HG02763 (cell line): Measurements from ENCODE around the gene DTNB.

Source experiments
- ATAC-seq: cut with Tn5 transposase; IDR thresholded peaks from one replicate; pipeline ENCODE4 v1.9.1; 2021; ENCODE audit warnings: mild to moderate bottlenecking, moderate library complexity; ENCODE audit not compliant: unreplicated experiment

DTNB gene

DNA sequence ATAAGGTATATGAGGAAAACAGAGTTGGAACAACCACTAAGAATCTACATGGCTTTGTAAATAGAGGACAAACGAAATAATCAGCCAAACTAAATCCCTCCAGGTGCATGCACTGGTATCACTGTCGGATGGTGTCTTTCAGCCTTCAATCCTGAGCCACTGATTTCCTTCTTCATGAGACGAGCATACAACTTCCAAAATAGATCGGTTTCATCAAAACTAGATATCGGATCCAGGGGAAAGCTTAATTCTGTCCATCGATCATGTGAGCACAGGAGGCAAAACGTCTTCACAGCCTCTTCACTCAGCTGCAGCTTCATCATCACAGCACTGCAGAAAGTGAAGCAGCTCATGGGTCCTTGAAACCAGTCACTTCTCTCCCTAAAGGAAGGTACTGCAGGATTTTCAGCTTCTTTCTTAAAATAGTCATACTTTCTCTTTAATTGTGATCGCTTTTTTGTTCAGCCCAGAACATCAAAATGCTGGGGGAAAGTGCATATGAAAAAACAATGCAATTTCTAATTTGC lies 80.5 kb downstream of the DTNB start:
- no peak for ATAC-seq

DNA sequence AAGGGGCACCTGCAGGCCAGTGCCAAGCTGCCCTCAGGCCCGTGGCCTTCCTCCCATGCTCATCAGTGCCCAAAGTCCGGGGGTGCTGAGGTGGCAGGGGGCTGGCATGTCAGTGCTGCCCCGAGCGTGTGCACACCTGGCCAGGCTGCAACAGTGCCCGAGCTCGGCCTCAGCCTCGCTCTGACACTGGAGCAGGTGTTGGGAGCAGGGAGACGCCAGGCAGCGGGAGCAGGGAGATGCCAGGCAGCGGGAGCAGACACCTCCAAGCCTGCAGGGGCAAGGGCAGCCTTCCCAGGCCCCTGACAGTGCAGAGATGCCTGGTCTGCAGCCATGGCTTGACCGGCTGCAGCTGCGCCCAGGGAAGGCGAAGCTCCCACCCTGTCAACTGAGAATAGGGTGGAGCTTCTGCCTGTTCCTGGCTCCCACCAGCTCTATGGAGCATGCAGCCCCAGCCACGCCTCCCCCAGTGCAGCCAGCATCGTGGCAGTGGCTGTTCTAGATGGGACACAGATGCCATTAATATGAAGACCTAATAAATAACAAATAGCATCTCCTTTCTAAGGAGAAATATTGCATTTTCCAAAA lies 82.4 kb downstream of the DTNB start:
- ATAC-seq: no peak

DNA sequence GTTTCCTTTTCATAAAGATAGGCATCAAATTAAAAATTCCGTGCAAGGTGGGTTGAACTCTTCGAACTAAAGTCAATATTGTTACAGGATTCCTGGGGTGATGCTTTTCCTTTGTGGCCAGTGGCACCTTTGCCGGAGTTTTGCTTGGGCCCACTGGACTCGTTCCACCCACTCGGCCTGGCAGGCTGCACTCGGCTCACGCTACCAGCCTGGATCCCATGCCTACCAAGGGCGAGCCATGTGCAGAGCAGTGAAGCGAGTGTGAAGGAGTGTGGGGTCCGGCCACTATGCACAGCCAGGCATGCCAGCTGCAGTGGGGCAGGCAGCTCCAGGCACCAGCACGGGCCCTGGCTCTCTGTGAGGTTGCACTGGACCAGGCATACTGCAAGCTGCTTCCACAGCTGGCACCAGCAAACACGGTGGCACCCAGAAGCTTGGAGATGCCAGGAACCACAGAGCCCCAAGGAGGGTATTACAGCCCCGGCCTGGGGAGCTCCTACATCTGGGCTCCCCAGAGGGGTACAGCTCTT lies 83.6 kb downstream of the DTNB start:
- no peak for ATAC-seq

DNA sequence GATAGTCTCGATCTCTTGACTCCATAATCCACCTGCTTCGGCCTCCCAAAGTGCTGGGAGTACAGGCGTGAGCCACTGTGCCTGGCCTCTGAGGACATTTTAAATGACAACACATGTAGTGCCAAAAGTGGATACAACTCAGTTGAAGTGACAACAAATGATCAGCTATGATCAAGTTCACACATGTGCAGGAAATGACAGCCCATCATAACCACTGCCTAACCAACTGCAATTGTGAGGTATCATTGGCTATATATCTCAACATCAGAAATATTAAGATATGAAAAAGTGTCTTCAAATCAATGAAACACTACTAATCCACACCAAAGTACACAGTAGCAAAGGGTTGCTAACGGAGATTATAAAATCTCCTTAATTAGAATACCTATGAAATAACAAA lies 84.8 kb downstream of the DTNB start:
- no peak for ATAC-seq

DNA sequence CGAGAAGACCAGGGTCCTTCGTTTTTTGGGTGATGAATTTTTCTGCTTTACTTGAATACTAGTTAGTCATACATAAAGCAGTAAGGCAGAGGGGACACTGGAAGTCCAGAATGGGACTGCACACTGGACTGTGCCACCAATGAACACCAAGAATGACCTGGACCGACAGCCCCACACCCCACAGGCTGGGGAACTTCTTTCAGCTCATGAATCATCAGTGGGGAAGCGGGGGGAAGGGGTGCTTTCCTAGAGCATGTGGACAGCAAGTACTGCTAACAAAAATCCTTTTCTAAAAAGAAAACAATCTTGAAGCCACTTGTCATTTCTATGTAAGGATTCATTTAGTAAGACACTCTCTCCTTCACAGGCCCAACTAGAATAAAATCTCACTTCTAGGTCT lies 86.0 kb downstream of the DTNB start:
- ATAC-seq: no peak

DNA sequence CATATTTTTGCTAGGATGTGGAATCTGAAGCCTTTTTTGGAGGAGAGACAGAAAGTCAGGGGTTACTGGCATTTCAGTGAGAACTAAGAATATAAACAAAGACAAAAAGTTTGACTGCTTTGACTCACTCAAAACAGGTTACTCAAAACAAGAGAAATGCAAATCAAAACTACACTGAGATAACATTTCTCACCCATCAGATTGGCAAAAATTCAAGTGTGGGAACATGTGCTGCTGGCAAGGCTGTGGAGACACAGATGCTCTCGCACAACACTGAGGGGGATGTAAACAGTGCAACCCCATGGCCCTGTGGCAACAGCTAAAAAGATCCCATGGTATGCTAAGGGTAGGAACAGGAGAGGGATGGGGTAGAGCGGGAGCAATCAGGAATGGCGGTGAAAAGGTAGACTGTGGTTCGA lies 86.6 kb downstream of the DTNB start:
- ATAC-seq: peak; percentile 65

DNA sequence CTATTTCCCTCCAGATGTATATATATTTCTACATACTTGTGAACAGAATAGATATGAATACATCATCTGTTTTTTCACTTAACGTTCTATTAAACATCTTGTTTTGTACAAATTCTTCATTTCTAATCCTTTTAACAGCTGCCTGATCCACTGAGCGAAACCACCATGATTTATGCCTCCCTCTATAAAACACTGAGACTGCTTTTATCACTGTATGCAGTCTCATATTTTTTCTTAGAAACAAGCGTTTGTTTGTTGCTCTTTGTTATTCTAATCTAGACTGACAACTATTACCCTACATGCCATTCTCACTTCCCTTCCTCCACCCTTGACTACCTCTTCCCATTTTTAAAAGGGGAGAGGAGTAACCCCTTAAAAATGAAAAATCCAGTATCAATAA lies 88.2 kb downstream of the DTNB start:
- ATAC-seq: no peak

DNA sequence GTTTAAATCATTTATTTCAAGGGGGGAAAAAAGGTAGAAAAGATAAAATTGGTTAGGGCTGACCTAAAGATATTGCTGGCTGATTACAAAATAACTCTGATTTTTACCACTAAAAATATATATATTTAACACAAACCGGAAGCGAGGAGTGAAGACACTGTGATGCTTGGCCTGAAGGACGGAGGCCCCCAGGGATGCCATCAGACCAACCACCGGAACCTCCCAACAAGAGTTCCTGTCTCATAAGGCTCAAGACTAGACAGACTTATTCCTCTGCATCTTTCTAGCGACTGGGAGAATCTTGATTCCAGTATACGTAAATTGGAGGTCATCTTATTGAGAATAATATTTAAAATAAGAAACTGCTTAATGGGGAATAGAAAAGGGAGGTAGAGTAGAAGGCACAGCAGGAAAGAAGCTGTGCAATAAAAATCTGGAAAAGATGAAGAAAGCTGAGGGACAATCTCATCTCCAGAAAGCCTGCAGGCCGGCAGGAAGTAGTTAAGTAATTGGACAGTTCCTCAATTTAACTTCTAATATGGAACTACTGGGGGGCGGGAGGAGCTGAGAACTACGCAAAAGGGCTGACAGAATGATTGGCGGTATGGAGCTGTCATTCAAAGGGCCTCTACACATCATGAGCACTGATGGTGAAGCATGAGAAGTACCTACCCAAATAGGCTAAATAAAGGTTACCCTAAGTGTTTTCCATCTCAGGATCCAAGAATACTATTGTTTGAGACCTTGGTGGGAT lies 91.1 kb downstream of the DTNB start:
- no peak for ATAC-seq

DNA sequence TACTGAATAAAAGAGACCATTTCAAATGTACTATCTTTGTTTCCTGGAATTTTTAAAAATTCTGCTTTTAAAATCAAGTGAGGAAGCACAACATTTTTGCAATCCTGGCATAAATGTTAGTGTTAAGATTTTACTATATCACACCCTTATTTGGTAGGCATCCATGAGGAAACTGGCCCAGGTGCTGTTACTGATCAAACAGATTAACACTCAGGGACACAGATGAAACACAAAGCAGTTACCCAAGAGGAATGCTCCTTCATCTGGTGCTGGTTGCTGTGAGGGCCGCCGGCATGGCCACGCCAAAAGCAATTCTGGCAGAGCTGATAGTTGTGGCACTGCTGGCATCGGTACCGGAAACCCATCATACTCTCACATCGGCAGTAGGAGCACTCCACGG lies 96.8 kb downstream of the DTNB start:
- no peak for ATAC-seq

DNA sequence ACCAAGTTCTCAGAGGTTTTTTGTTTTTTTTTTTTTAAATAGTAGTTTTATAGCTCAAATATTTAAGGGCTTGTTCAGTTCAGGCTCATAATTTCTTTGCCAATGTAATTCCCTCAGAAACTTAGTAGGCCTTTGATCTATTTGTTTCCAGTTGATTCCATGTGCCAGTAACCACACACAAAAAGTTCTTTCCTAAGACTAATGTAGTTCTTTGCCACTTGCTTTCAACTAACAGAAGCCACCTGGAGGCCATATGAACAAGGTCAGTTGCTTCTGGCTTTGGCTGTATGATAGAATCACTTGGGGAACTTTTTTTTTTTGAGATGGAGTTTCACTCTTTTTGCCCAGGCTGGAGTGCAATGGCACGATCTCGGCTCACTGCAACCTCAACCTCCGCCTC lies 100.7 kb downstream of the DTNB start:
- no peak for ATAC-seq

DNA sequence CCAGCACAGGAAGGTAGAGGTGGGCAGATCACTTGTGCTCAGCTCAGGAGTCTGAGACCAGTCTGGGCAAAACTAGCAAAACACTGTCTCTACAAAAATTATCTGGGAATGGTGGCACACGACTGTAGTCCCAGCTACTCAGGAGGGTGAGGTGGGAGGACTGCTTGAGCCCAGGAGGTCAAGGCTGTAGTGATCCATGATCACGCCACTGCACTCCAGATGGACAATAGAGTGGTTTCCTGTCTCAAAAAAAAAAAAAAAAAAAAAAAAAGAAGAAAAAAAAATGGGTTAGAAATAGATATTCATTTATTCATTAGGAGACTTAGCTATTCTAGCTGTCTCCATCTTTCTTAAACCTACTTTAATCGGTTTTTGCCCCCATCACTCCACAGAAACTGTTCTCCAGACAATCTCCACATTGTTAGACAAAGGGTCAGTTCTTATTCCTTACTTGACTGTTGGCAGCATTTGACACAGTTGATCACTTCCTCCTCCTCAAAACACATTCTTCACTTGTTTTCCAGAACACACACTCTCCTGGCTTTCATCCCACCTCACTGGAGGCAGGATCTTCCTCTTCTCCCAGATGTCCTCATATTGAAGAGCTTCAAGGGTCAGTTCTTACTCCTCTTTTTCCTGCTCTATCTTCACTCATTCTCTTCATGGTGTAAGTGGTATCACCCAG lies 103.1 kb downstream of the DTNB start:
- ATAC-seq: no peak

DNA sequence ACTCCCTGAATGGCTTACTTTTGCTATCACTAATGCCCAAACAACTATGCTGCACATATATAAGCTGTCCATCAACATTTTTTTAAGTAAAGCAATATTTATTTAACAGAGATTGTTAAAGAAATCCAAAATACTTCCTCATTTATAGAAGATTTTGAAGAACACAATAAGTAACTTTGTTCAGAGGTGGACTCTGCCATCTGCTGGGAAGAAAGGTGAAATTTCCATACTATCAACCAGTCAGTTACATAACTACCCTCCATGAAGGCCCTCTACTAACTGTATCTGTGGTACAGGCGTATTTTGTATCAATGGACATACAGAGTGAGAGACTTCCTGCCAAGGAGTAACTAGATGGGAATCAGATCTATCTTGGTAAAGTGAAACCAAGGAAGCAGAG lies 106.0 kb downstream of the DTNB start:
- peak; percentile 43 for ATAC-seq

DNA sequence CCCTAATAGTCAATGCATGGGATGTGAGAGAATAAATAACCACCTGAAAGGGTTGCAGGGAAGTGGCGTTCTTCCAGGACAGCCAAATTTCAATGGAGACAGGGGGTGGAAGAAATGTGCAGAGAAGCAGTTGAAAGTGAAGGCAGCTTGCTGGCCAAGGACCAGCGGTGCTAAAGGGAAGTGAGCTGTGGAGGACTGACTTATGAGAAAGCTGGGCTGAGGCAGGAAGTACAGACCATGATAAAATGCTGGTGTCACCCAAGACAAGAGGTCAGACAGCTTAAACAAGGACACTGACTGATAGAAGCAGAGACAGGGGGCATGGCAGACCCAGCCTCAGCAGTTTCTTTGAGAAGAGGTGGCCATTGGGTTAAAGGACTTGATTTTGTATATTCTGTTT lies 106.7 kb downstream of the DTNB start:
- no peak for ATAC-seq

DNA sequence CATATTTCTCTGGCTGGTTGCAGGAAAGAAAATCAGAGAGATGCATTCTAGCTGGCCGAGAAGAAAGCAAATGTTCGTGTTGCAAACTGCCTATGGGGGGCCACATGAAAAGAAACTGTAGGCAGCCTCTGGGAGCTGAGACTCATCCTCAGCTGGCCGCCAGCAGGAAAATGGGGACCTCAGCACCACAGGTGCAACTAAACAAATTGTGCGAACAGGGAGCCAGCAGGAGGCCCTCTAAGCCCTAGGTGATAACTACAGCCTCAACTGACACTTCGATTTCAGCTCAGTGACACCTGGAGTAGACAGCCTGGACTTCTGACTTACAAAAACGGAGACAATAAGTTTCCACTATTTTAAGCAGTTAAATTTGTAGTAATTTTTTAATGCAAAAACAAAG lies 107.3 kb downstream of the DTNB start:
- no peak for ATAC-seq

DNA sequence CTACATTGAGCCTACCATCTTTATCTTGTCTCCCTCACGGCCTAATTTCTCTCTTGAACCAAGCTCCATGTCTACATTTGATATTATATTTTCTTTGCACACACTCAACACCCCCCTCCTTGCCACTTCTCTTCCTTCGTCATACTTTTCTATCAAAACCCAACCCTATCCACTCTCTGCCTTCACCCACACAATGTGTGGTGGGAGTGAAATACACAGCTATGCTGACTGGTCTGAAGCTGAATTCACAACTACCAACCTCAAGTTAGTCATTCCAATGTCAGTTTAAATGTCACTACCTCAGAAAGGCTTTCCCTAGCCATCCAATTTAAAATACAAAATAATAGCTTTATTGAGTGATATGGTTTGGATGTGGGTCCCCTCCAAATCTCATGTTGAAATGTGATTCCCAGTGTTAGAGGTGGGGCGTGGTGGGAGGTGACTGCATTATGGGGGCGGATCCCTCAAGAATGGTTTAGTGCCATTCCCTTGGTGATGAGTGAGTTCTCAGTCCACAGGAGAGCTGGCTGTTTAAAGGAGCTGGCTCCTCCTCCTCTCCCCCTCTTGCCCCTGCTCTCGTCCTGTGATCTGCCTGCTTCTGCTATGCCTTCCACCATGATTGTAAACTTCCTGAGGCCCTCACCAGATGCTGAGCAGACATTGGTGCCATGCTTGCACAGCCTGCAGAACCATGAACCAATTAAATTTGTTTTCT lies 112.1 kb downstream of the DTNB start:
- no peak for ATAC-seq

DNA sequence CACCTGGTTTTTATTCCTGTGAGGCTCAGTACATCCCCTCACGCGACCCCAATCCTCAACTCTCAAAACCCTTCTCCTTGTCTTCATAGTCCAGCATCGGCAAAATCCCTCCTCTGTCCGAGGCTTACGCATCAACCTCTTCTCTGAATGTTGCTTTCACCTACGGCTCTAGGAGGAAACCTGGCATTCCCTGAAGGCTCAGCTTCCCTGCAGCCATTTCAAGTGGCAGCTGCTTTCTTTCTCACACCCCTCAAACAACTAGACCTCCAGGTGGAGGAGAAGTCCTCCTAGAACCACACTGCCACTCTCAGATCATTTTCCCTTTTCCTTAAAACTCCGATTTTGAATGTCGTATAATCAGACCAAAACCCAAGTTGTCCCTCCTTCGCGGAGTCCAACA lies 114.2 kb downstream of the DTNB start:
- no peak for ATAC-seq

DNA sequence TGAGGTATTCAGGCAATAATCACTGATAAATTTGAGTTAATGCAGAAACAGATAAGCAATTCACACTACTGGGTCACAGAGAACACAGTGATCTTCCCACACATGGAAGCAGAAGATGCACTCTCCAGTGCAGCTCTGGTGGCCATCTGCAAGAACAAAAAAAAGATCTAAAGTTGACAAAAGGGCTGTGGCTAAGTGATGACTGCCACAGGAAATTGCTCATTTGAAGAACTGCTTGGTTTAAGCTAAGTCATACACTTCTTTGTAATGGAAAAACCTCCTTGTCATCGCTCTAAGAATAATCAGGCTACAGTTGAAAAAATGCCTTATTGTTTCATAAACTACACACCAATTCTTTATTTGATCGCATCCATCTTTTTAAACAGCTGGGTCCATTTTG lies 115.1 kb downstream of the DTNB start:
- ATAC-seq: peak; percentile 67

DNA sequence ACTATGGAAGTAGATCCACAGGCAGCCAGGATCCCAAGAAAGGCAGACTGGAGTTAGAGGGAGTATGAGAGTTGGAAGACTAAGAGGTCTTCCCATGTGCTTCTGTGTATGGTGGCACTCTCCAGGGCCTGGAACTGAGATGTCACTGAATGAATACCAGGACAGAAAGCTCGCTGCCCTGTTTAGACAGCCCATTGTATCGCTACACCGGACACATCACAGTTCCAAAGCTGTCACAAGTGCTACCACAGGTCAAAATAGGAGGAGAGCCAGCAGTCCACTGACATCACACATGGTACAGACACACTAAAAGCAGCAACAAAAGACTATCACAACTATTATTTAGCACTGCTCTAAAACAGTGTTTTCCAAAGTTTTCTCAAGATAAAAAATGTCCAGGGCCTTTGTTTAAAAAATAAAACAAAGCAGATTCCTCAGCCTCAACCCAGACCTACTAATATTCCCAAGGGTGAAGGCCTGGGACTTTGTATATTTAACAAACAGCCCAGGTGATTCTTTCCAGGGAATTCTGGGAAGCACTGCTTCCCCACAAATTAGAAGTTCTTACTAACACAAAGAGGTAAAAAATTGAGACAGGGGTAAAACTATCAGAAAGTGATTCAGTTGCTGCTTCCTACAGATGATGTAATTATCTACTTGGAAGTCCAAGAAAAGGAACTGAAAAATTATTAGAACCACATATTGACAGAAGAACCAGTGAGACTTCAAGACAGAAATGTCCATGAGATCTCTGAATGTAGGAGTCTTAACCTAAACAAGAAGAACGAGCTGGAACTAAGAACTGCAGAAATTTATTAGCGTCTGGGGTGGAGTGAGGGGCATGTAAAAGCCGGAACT lies 116.0 kb downstream of the DTNB start:
- no peak for ATAC-seq

DNA sequence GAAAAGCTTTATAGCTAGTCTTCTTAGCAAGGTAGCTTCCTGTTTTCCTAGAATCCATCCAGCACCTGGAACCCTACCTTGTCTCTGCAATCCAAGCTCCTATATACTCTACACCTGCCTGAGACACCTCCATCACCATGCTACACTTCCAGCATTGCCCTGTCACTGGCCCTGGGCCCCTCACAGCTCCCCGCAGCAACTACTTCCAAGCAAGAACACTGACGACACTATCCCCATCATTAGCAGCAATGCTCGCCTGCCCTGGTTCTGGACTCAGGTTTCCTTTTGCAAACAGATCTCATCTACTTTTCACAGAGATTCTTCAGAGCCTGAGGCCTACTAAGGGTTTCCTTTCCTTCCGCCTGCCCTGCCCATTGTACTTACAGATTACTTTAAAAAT lies 121.1 kb downstream of the DTNB start:
- no peak for ATAC-seq

DNA sequence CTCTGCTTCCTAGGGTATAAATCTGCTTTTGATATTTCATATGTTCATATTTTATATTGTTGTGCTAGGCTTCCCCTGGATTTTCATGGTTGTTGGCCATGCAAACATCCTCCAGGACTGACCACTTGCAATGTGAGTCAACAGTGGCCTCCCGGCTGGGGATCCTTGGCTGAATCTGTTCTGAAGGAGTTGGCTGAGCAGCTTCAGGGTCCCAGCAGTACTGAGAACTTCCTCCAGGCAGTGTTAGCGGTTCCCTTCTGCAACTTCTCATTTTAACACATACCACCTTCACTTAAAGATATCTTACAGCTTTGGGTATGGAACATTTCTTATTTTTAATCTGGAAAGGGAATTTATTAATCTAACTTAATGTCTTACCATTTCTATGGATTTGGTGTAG lies 122.1 kb downstream of the DTNB start:
- no peak for ATAC-seq
